DND-41 (cell line): ENCODE results near the gene BARX1.
"Not testable (repeated sequence)": the region's sequence is repeated elsewhere in the genome, so short reads cannot be mapped to it uniquely, and the experiment has no call there.

Experiments used
- EZH2 ChIP-seq: IDR thresholded peaks from 3 replicates; pipeline ENCODE4 v1.6.1; 2012; ENCODE audit warnings: borderline replicate concordance, low read depth, mild to moderate bottlenecking, moderate library complexity, low read length, inconsistent platforms; ENCODE audit not compliant: severe bottlenecking
- TF ChIP-seq, protein P1 (sequence below): IDR thresholded peaks from 2 replicates; pipeline ENCODE4 v1.5.1; 2012; ENCODE audit warnings: borderline replicate concordance, low read length, moderate library complexity, mild to moderate bottlenecking; ENCODE audit not compliant: poor library complexity, severe bottlenecking; ENCODE audit errors: extremely low read depth

DNA sequence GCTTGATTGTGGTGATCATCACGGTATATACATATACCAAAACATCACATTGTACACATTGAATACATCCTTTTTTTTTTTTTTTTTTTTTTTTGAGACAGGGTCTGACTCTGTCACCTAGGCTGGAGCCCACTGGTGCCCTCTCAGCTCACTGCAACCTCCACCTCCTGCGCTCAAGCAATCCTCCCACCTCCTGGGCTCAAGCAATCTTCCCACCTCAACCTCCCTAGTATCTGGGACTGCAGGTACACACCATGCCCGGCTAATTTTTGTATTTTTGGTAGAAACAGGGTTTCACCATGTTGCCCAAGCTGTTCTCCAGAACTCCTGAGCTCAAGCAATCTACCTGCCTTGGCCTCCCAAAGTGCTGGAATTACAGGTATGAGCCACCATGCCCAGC is 8.3 kb upstream of the BARX1 start:
- TF ChIP-seq, protein P1, sequence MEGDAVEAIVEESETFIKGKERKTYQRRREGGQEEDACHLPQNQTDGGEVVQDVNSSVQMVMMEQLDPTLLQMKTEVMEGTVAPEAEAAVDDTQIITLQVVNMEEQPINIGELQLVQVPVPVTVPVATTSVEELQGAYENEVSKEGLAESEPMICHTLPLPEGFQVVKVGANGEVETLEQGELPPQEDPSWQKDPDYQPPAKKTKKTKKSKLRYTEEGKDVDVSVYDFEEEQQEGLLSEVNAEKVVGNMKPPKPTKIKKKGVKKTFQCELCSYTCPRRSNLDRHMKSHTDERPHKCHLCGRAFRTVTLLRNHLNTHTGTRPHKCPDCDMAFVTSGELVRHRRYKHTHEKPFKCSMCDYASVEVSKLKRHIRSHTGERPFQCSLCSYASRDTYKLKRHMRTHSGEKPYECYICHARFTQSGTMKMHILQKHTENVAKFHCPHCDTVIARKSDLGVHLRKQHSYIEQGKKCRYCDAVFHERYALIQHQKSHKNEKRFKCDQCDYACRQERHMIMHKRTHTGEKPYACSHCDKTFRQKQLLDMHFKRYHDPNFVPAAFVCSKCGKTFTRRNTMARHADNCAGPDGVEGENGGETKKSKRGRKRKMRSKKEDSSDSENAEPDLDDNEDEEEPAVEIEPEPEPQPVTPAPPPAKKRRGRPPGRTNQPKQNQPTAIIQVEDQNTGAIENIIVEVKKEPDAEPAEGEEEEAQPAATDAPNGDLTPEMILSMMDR, result not testable (repeated sequence)
- not testable (repeated sequence) for TF ChIP-seq EZH2
